ENCODE data around the gene F12.
A peak's percentile ranks its signal among the peaks of the same experiment; 100 is the strongest.

F12 gene

DNA sequence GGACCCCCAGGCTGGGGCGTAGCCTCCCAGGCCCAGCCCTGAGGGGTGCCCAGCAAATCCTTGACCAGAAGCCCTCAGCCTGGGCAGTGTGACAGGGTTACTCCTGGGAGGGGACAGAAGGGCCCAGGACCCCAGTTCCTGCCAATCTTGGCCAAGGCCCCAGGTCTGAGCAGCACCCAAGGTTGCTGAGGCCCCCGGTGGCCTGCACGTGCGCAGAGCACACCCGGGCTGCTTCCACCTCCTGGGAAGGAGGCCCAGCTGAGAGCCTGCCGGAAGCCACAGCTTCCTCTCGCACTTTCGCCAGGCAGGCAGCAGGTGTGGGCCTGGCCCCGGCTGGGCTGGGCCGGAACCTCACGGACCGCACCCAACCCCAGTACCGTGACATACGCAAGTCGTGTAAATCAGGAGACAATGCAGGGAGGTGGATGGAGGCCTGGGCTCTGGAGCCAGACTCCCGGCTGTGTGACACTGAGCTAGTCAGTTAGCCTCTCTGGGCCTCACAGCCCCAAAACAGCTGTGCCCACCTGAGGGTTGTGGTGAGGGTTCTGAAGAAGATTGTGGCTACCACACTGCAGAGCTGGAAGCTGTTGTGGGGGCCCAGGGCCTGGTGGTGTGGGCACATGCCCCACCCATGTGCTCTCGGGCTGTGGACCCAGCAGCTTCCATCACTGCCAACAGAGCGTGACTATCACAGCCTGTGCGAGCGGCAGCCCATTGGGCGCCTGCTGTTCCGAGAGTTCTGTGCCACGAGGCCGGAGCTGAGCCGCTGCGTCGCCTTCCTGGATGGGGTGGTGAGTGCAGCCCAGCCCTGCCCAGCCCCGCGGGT lies 22.2 kb upstream of the F12 start:
- Histone ChIP-seq H3K9me3 (ENCODE audit: control insufficient read depth in 2 of 2, low read length in 2 of 2) (no peaks in the 10 kb centered on the region), H3K27ac (ENCODE audit: low read depth in 2 of 2, low read length in 2 of 2) (peak overlapping the region; percentile 31 to 94), H3K4me1 (ENCODE audit: control insufficient read depth in 2 of 2, insufficient read depth in 2 of 2, low read length in 2 of 2) (peaks cover 29 to 47% of the 10 kb centered on the region in 2 donors), H3K27me3 (ENCODE audit: control insufficient read depth in 2 of 2, insufficient read depth in 2 of 2, low read length in 2 of 2) (no peaks in the 10 kb centered on the region), H3K9ac (ENCODE audit: low read depth in 1 of 2, low read length in 2 of 2) (no peak overlapping the region), H3K4me3 (ENCODE audit: low read length in 2 of 2) (peak overlapping the region in 1 of 2 donors; percentile 26), H3K36me3 (ENCODE audit: control insufficient read depth in 2 of 2, insufficient read depth in 2 of 2, low read length in 2 of 2) (peaks cover 40 to 55% of the 10 kb centered on the region in 2 donors)

DNA sequence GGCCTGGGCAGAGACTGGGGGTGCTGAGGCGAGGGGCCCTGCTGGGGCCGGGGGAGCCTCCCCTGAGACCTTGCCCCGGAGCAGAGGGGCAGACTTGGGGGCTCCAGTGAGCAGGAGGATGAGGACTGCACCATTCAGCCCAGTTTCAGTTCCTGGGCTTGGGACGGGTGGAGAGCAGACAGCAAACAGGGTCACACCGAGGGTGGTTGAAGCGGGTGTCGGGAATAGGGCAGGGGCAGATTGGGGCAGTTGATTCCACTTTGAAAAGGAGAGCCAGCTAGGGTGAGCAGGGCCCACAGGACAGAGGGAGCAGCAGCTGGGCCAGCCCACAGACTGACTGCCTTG lies 21.6 kb upstream of the F12 start:
- H3K9ac ChIP-seq (ENCODE audit: low read depth in 1 of 2, low read length in 2 of 2): no peak overlapping the region
- H3K9me3 ChIP-seq (ENCODE audit: control insufficient read depth in 2 of 2, low read length in 2 of 2): no peaks in the 10 kb centered on the region
- H3K27me3 ChIP-seq (ENCODE audit: control insufficient read depth in 2 of 2, insufficient read depth in 2 of 2, low read length in 2 of 2): no peaks in the 10 kb centered on the region
- H3K27ac ChIP-seq (ENCODE audit: low read depth in 2 of 2, low read length in 2 of 2): peak overlapping the region; percentile 6 to 94
- peaks cover 29 to 47% of the 10 kb centered on the region in 2 donors for H3K4me1 ChIP-seq (ENCODE audit: control insufficient read depth in 2 of 2, insufficient read depth in 2 of 2, low read length in 2 of 2)
- no peak overlapping the region for H3K4me3 ChIP-seq (ENCODE audit: low read length in 2 of 2)
- H3K36me3 ChIP-seq (ENCODE audit: control insufficient read depth in 2 of 2, insufficient read depth in 2 of 2, low read length in 2 of 2): peaks cover 35 to 50% of the 10 kb centered on the region in 2 donors

DNA sequence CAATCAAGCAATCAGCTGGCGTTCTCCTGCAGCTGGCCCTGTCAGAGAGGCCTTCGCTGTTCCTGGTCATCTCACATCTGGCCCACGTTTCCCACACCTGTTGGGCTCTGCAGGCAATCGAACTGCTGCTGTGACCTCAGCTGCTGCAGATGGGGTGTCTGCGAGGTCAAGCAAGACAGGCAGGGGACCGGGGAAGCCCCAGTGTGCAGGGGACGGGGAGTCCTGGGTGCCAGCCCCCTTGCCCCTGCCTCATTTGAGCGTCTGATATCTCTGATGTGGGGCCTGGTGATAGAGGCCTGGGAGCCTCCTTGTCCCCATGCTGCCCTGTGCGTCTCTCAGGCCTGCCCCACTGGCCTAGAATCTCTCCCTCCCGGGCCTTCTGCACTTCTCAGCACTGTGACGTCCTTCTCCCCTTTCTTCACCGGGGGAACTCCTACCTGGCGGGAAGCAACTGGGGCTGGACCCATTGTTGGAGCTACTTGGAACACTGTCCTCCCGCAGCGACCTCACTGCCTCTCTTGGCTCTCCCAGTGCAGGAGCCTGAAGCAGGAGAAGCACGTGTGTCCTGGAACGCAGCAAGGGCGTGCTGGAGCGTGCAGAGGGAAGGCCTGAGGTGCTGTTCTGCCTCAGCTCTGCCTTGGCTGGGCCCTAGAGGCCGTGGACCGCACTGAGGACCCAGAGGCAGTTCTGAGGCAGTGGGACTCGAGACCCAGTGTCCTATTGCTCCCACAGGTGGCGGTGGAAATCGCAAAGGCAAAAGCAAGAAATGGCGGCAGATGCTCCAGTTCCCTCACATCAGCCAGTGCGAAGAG lies 21.0 kb upstream of the F12 start:
- no peaks in the 10 kb centered on the region for H3K27me3 ChIP-seq (ENCODE audit: control insufficient read depth in 2 of 2, insufficient read depth in 2 of 2, low read length in 2 of 2)
- H3K27ac ChIP-seq (ENCODE audit: low read depth in 2 of 2, low read length in 2 of 2): peak overlapping the region; percentile 5 to 94
- H3K9me3 ChIP-seq (ENCODE audit: control insufficient read depth in 2 of 2, low read length in 2 of 2): no peaks in the 10 kb centered on the region
- no peak overlapping the region for H3K9ac ChIP-seq (ENCODE audit: low read depth in 1 of 2, low read length in 2 of 2)
- H3K4me1 ChIP-seq (ENCODE audit: control insufficient read depth in 2 of 2, insufficient read depth in 2 of 2, low read length in 2 of 2): peaks cover 34 to 52% of the 10 kb centered on the region in 2 donors
- H3K36me3 ChIP-seq (ENCODE audit: control insufficient read depth in 2 of 2, insufficient read depth in 2 of 2, low read length in 2 of 2): peaks cover 30 to 44% of the 10 kb centered on the region in 2 donors
- H3K4me3 ChIP-seq (ENCODE audit: low read length in 2 of 2): no peak overlapping the region

DNA sequence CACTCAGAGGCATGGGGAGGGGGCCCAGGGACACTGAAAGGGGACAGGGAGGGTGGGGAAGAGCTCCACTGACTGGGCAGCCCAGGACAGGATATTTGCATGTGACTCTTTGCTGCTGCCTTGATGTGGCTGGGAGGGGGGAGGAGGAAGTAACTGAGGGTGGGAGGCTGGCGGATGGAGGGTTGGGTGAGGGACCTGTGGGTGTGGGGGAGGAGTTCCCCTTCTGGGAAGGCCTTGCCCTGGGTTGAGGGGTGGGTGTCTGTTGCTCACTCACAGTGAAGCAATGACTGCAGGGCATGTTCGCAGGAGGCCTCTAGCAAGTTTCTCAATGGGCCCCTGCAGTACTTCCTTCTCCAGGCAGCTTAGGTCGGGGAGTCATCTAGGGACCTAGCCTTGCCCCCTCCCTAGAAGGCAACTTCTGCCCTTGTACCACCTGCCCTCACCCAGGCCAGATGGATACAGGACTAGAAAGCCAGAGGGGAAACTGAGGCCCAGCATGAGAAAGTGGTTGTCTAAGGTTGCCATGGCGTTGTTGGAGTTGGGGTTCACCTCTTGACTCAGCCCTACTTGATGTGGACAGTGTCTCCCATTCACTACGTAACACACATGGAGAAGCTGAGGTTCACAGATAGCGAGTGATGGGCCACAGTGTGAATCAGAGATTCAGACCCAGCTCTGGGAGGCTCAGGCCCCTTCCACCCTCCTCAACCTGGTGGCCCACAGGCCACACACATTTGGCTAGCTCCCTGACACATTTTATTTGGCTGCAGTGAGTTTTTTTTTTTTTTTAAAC lies 20.1 kb upstream of the F12 start:
- H3K27me3 ChIP-seq (ENCODE audit: control insufficient read depth in 2 of 2, insufficient read depth in 2 of 2, low read length in 2 of 2): no peaks in the 10 kb centered on the region
- peak overlapping the region; percentile 52 to 94 for H3K27ac ChIP-seq (ENCODE audit: low read depth in 2 of 2, low read length in 2 of 2)
- peaks cover 38 to 56% of the 10 kb centered on the region in 2 donors for H3K4me1 ChIP-seq (ENCODE audit: control insufficient read depth in 2 of 2, insufficient read depth in 2 of 2, low read length in 2 of 2)
- no peaks in the 10 kb centered on the region for H3K9me3 ChIP-seq (ENCODE audit: control insufficient read depth in 2 of 2, low read length in 2 of 2)
- peak overlapping the region in 1 of 2 donors; percentile 60 for H3K9ac ChIP-seq (ENCODE audit: low read depth in 1 of 2, low read length in 2 of 2)
- peak overlapping the region in 1 of 2 donors; percentile 38 for H3K4me3 ChIP-seq (ENCODE audit: low read length in 2 of 2)
- peaks cover 21 to 35% of the 10 kb centered on the region in 2 donors for H3K36me3 ChIP-seq (ENCODE audit: control insufficient read depth in 2 of 2, insufficient read depth in 2 of 2, low read length in 2 of 2)

DNA sequence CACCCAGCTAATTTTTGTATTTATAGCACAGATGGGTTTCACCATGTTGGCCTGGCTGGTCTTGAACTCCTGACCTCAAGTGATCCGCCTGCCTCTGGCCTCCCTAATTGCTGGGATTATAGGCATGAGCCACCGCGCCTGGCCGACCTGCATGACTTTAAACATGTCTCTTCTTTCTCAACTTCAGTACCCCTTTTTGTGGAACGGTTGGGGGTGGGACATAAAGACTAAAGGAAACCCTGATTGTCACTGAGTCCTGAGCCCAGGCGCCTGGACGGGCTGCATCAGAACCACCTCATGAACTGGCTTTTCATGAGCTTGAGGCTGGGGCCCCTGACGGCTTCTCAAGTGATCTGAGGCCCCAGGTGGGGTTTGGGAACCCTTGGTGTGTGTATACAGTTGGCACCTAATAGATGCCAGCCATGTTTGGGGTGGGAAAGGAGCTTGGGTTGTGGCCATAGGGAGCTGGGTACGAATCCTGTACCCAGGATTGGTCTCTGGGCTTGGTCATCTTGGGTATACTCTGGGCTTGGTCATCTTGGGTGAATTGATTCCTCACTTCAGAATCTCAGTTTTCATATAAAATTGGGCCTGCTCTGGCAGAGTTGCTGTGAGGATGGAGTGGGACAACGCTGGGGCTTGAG lies 19.3 kb upstream of the F12 start:
- H3K27ac ChIP-seq (ENCODE audit: low read depth in 2 of 2, low read length in 2 of 2): peak overlapping the region; percentile 52 to 94
- no peaks in the 10 kb centered on the region for H3K9me3 ChIP-seq (ENCODE audit: control insufficient read depth in 2 of 2, low read length in 2 of 2)
- H3K4me3 ChIP-seq (ENCODE audit: low read length in 2 of 2): peak overlapping the region; percentile 92 to 96
- no peaks in the 10 kb centered on the region for H3K27me3 ChIP-seq (ENCODE audit: control insufficient read depth in 2 of 2, insufficient read depth in 2 of 2, low read length in 2 of 2)
- H3K4me1 ChIP-seq (ENCODE audit: control insufficient read depth in 2 of 2, insufficient read depth in 2 of 2, low read length in 2 of 2): peaks cover 38 to 53% of the 10 kb centered on the region in 2 donors
- H3K9ac ChIP-seq (ENCODE audit: low read depth in 1 of 2, low read length in 2 of 2): peak overlapping the region in 1 of 2 donors; percentile 29
- peaks cover 14 to 28% of the 10 kb centered on the region in 2 donors for H3K36me3 ChIP-seq (ENCODE audit: control insufficient read depth in 2 of 2, insufficient read depth in 2 of 2, low read length in 2 of 2)

DNA sequence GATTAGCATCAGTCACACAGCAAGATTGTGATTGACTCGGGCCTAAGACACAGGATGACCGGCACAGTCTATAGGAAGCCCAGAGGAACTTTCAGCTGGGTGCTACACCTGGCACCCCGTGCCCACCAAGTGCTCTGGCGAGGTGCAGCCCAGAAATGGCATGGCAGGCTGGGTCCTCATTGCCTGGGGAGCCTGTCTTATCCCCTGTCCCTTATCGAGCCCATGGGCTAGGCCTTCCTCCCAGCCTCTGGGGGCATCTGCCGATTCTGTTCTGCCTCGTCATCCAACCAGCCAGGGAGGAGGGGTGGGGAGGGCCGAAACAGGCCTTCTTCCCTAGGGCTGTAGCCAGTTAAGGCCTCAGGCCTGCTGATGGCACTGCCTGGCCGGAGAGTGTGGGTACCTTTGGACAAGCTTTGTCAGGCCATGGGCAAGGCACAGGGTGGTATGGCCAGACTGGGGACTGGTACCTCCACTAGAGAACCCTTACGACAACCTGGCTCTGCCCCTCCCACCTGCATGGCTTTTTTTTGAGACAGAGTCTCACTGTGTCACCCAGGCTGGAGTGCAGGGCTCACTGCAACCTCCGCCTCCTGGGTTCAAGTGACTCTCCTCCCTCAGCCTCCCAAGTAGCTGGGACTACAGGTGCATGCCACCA lies 18.7 kb upstream of the F12 start:
- Histone ChIP-seq H3K9ac (ENCODE audit: low read depth in 1 of 2, low read length in 2 of 2) (peak overlapping the region; percentile 96 to 97), H3K36me3 (ENCODE audit: control insufficient read depth in 2 of 2, insufficient read depth in 2 of 2, low read length in 2 of 2) (peaks cover 8 to 24% of the 10 kb centered on the region in 2 donors), H3K27ac (ENCODE audit: low read depth in 2 of 2, low read length in 2 of 2) (peak overlapping the region; percentile 90 to 94), H3K4me3 (ENCODE audit: low read length in 2 of 2) (peak overlapping the region; percentile 92 to 96), H3K27me3 (ENCODE audit: control insufficient read depth in 2 of 2, insufficient read depth in 2 of 2, low read length in 2 of 2) (no peaks in the 10 kb centered on the region), H3K4me1 (ENCODE audit: control insufficient read depth in 2 of 2, insufficient read depth in 2 of 2, low read length in 2 of 2) (peaks cover 38 to 51% of the 10 kb centered on the region in 2 donors), H3K9me3 (ENCODE audit: control insufficient read depth in 2 of 2, low read length in 2 of 2) (no peaks in the 10 kb centered on the region)

DNA sequence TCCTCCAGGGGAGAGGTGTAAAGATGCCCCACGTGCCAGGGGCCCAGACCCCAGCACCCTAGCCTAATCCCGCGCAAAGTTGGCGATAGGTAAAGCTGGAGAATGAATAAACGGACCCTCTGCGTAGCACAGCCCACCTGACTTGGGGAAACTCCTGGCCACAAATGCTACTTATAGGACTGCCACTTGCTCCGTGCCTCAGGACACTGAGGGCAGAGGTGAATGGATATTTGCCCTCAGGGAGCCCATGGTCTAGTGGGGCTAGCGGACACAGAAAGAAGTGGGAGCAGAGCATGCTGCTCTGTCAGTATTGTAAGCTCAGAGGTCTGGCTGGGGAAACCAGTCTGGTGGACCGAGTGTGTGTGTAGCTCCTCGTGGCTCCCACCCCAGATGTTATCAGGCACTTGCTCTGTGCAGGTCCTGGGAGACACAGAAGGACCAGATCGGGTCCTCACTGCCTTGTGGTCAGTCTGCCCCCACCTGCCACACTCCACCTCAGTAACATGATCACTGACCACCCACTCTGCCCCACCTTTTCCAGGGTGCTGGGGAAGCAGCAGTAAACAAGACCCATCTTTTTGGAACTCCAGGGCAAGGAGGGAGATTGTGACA lies 18.0 kb upstream of the F12 start:
- H3K36me3 ChIP-seq (ENCODE audit: control insufficient read depth in 2 of 2, insufficient read depth in 2 of 2, low read length in 2 of 2): peaks cover 2 to 16% of the 10 kb centered on the region in 2 donors
- peak overlapping the region; percentile 96 to 97 for H3K9ac ChIP-seq (ENCODE audit: low read depth in 1 of 2, low read length in 2 of 2)
- peaks cover 38 to 44% of the 10 kb centered on the region in 2 donors for H3K4me1 ChIP-seq (ENCODE audit: control insufficient read depth in 2 of 2, insufficient read depth in 2 of 2, low read length in 2 of 2)
- peak overlapping the region; percentile 90 to 94 for H3K27ac ChIP-seq (ENCODE audit: low read depth in 2 of 2, low read length in 2 of 2)
- H3K27me3 ChIP-seq (ENCODE audit: control insufficient read depth in 2 of 2, insufficient read depth in 2 of 2, low read length in 2 of 2): no peaks in the 10 kb centered on the region
- peak overlapping the region; percentile 92 to 96 for H3K4me3 ChIP-seq (ENCODE audit: low read length in 2 of 2)
- H3K9me3 ChIP-seq (ENCODE audit: control insufficient read depth in 2 of 2, low read length in 2 of 2): no peaks in the 10 kb centered on the region

DNA sequence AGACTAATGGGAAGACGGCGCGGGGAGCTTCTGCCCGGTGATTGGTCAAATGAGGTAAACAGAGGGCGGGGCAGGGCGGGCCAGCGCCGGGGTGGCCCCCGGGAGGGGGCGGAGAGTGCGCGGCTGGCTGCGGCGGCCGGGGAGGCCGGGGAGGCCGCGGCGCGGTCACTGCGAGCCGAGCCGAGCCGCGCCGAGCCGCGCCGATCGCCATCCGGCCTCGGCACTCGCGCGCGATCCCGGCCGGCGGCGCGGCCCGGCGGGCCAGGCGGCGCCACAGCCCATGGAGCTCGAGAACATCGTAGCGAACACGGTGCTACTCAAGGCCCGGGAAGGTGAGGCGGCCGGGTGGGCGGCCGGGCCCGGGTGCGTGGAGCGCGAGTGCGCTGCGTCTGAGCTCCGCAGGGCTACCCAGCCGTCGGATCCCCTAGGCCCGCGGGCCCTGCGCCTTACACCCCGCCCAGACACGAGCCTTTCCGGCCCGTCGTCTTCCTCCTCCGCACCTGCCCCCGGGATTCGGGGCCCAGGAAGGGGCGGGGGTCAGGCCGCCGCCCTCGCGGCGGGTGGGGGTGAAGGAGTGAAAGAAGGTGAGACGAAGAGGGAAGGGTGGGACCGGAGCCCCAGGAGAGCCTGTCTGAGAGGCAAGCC lies 17.3 kb upstream of the F12 start, which contains the start of gene GRK6:
Gene GRK6, plus strand, starts transcription at position 111 of the 645 bp plus-strand sequence. Its CDS starts 170 bp downstream, at position 281.
- H3K27me3 ChIP-seq (ENCODE audit: control insufficient read depth in 2 of 2, insufficient read depth in 2 of 2, low read length in 2 of 2): no peaks in the 10 kb centered on the region
- peak within 1 kb of the TSS; percentile 99 for H3K27ac ChIP-seq (ENCODE audit: low read depth in 2 of 2, low read length in 2 of 2)
- peaks cover 38% of the 10 kb centered on the region in 2 donors for H3K4me1 ChIP-seq (ENCODE audit: control insufficient read depth in 2 of 2, insufficient read depth in 2 of 2, low read length in 2 of 2)
- H3K36me3 ChIP-seq (ENCODE audit: control insufficient read depth in 2 of 2, insufficient read depth in 2 of 2, low read length in 2 of 2): peaks cover 0 to 10% of the 10 kb centered on the region in 2 donors
- H3K9me3 ChIP-seq (ENCODE audit: control insufficient read depth in 2 of 2, low read length in 2 of 2): no peaks in the 10 kb centered on the region
- H3K9ac ChIP-seq (ENCODE audit: low read depth in 1 of 2, low read length in 2 of 2): peak within 1 kb of the TSS; percentile 96 to 97
- H3K4me3 ChIP-seq (ENCODE audit: low read length in 2 of 2): peak within 1 kb of the TSS; percentile 92 to 96

Data from mucosa of rectum (tissue), 2 donors.